Left ventricle myocardium inferior (tissue), 1 donor: ENCODE data around the gene HAUS2. TPM values are rescaled to one million over a fixed set of nuclear protein-coding genes. Genes with fewer than 3 reads are reported as not detected.

Source experiments
- DNase-seq: peaks from one replicate; pipeline ENCODE4 v3.0.0-alpha.2; 2020
- H3K27ac ChIP-seq: fragments of 200-600 bp; replicated peaks from 2 replicates; pipeline ENCODE4 v1.8.0; 2021
- H3K27me3 ChIP-seq: fragments of 200-600 bp; 2 replicates; pipeline ENCODE4 v1.8.0; 2021; ENCODE audit warnings: low read depth
- H3K36me3 ChIP-seq: fragments of 200-600 bp; 2 replicates; pipeline ENCODE4 v1.8.0; 2021
- H3K4me1 ChIP-seq: fragments of 200-600 bp; 2 replicates; pipeline ENCODE4 v1.8.0; 2021
- H3K4me3 ChIP-seq: fragments of 200-600 bp; 2 replicates; pipeline ENCODE4 v1.8.0; 2021; ENCODE audit warnings: mild to moderate bottlenecking, moderate library complexity
- H3K9me3 ChIP-seq: fragments of 200-600 bp; replicated peaks from 2 replicates; pipeline ENCODE4 v1.8.0; 2021
- CTCF ChIP-seq: fragments of 200-600 bp; IDR thresholded peaks from 2 replicates; pipeline ENCODE4 v1.8.0; 2021; ENCODE audit warnings: antibody characterized with exemption, mild to moderate bottlenecking, borderline replicate concordance
- intact Hi-C: fragments of 100-400 bp; cut with micrococcal nuclease; formaldehyde crosslinking; loops from one replicate; pipeline ENCODE4 v1.11.0; 2022
- total RNA-seq: library from RNA; stranded (reverse); fragmentation: NEBNext Ultra II Directional; extraction: Animal tissue kit (Norgen Biotek cat#: 25700); gene quantifications from one replicate; pipeline ENCODE4 v1.2.1, GENCODE V29; 2021
- donor health status: DM: no; HTN: yes; CAD: no; lungs with severe emphysema.

The HAUS2 gene
- total RNA-seq, 1 donor from 2014 or later, result 9.9 TPM

GRCh38 chr15:42528970-42529369, 19.7 kb upstream of the HAUS2 start:
- Histone ChIP-seq H3K27me3 (no peaks in the 10 kb centered on the region), H3K4me1 (no peaks in the 10 kb centered on the region), H3K27ac (no peak overlapping the region), H3K4me3 (no peak overlapping the region), H3K9me3 (no peaks in the 10 kb centered on the region), H3K36me3 (peaks cover 85% of the 10 kb centered on the region)
- no peak for DNase-seq
- TF ChIP-seq CTCF, result no peak
- intact Hi-C loops, result no loop called here

- Histone ChIP-seq H3K27me3 (no peaks in the 10 kb centered on the region), H3K4me1 (no peaks in the 10 kb centered on the region), H3K36me3 (peaks cover 73% of the 10 kb centered on the region), H3K4me3 (no peak overlapping the region), H3K9me3 (no peaks in the 10 kb centered on the region), H3K27ac (no peak overlapping the region)
- intact Hi-C loops, result no loop called here
- no peak for DNase-seq
- no peak for TF ChIP-seq CTCF
Observed at GRCh38 chr15:42533246-42533645, 15.4 kb upstream of the HAUS2 start.

- Histone ChIP-seq H3K27me3 (no peaks in the 10 kb centered on the region), H3K9me3 (no peaks in the 10 kb centered on the region), H3K4me1 (peaks cover 42% of the 10 kb centered on the region), H3K27ac (no peak overlapping the region), H3K36me3 (peaks cover 44% of the 10 kb centered on the region), H3K4me3 (no peak overlapping the region)
- TF ChIP-seq CTCF, result no peak
- DNase-seq, result no peak
- intact Hi-C loops, result loop anchor here (10.0 kb wide), 1 partner anchor 110 kb away; no protein-coding TSS in a partner anchor
Observed at GRCh38 chr15:42544853-42545629, 3.6 kb upstream of the HAUS2 start.

- Histone ChIP-seq H3K4me3 (peak overlapping the region; percentile 100), H3K4me1 (peaks cover 42% of the 10 kb centered on the region), H3K27me3 (no peaks in the 10 kb centered on the region), H3K27ac (peak overlapping the region; percentile 95), H3K9me3 (no peaks in the 10 kb centered on the region), H3K36me3 (peaks cover 28% of the 10 kb centered on the region)
- DNase-seq, result no peak
- intact Hi-C loops, result loop anchor here (10.0 kb wide), 1 partner anchor 107 kb away; no protein-coding TSS in a partner anchor
- no peak for TF ChIP-seq CTCF
Observed at GRCh38 chr15:42547918-42548248, 755 bp upstream of the HAUS2 start.

- intact Hi-C loops, result loop anchor here (10.0 kb wide), 1 partner anchor 106 kb away; no protein-coding TSS in a partner anchor
Observed at GRCh38 chr15:42549032-42549491, 424 bp downstream of the HAUS2 start.

More at GRCh38 chr15:42549032-42549491, 424 bp downstream of the HAUS2 start:
- DNase-seq, result no peak
- peak overlapping the region; percentile 100 for H3K4me3 ChIP-seq
- H3K27me3 ChIP-seq, result no peaks in the 10 kb centered on the region
- H3K36me3 ChIP-seq, result peaks cover 16% of the 10 kb centered on the region
- peaks cover 42% of the 10 kb centered on the region for H3K4me1 ChIP-seq
- peak overlapping the region; percentile 95 for H3K27ac ChIP-seq
- no peaks in the 10 kb centered on the region for H3K9me3 ChIP-seq
- no peak for TF ChIP-seq CTCF
